22Rv1 (cell line): ENCODE data around the gene MEPE.
A peak's percentile ranks its signal among the peaks of the same experiment; 100 is the strongest.

Experiments used
- H3K27ac ChIP-seq: fragments of 450-650 bp; 2 replicates; pipeline ENCODE4 v1.5.1; 2017
- ZFX ChIP-seq: fragments of 450-650 bp; IDR thresholded peaks from 2 replicates; pipeline ENCODE4 v1.6.1; 2017; ENCODE audit warnings: antibody characterized with exemption, borderline replicate concordance
- TF ChIP-seq, protein P1 (sequence below): fragments of 450-650 bp; IDR thresholded peaks from 2 replicates; pipeline ENCODE4 v1.5.1; 2017; ENCODE audit warnings: mild to moderate bottlenecking

MEPE gene

DNA sequence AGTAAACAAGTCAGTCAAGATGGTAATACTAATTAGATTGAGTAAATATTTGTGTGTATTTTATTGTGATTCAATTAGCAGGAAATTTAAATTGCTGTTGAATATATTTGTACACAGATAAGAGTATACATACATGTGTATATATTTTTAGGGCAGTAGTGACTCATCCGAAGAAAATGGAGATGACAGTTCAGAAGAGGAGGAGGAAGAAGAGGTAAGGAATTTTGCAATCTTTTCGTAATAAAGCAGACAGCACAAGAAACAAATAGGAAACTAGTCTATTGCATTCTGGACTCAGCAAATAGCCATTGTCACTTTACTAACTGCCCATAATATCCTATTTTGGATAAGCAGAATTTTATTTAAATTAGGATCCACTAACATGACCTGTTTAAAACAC, 26.8 kb upstream of the MEPE start:
- TF ChIP-seq ZFX = no peak
- TF ChIP-seq, protein P1, sequence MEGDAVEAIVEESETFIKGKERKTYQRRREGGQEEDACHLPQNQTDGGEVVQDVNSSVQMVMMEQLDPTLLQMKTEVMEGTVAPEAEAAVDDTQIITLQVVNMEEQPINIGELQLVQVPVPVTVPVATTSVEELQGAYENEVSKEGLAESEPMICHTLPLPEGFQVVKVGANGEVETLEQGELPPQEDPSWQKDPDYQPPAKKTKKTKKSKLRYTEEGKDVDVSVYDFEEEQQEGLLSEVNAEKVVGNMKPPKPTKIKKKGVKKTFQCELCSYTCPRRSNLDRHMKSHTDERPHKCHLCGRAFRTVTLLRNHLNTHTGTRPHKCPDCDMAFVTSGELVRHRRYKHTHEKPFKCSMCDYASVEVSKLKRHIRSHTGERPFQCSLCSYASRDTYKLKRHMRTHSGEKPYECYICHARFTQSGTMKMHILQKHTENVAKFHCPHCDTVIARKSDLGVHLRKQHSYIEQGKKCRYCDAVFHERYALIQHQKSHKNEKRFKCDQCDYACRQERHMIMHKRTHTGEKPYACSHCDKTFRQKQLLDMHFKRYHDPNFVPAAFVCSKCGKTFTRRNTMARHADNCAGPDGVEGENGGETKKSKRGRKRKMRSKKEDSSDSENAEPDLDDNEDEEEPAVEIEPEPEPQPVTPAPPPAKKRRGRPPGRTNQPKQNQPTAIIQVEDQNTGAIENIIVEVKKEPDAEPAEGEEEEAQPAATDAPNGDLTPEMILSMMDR = no peak

DNA sequence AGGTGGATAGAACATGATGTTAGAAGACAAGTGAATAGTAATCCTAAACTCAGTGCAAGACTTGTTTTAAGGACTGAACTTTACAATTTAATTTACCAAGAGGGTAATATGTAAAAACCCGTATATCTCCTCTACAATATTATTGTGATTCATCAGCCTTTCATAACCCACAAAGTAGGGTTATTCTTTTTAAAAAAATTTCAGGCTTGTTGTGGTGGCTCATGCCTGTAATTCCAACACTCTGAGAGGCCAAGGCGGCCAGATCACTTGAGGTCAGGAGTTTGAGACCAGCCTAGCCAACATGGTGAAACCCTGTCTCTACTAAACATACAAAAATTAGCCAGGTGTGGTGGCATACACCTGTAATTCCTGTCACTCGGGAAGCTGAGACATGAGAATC, 26.2 kb upstream of the MEPE start:
- no peak for TF ChIP-seq ZFX
- TF ChIP-seq, protein P1 = no peak
- H3K27ac ChIP-seq = peak overlapping the region; percentile 46; the same call in 1 of the 2 replicates

More for the DNA sequence above, 26.8 kb upstream of the MEPE start:
- H3K27ac ChIP-seq = peak overlapping the region; percentile 46

DNA sequence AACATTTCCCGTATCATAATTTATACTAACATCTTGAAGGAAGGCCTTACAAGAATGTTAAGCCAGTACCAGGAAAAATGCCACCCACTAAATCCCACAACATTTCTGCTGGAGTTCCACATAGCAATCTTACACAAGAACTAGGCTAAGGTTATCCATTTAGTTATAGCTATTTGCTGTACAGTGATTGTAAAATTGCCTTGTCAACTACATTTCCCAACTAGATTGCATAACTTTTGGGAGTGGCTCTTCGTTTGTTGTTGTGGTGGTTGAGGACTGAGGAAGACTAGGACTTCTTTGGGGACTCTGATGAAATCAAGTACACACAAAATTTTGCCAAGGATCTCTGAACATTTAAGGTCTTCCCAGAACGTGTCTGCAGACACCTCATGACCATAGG, 25.4 kb upstream of the MEPE start:
- TF ChIP-seq ZFX = no peak
- TF ChIP-seq, protein P1 = no peak
- no peak overlapping the region for H3K27ac ChIP-seq

DNA sequence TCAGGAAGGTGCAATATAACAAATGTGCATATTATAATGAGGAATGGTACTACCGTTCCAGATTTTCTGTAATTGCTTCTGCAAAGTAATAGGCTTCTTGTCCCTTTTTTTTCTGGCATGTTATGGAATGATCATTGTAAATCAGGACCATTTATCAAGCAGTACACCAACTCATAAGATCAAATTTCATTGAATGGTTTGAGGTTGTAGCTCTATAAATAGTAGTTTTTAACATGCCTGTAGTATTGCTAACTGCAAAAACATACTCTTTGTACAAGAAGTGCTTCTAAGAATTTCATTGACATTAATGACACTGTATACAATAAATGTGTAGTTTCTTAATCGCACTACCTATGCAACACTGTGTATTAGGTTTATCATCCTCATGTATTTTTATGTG, 20.8 kb upstream of the MEPE start:
- no peak overlapping the region for H3K27ac ChIP-seq
- TF ChIP-seq ZFX = no peak
- TF ChIP-seq, protein P1 = no peak

DNA sequence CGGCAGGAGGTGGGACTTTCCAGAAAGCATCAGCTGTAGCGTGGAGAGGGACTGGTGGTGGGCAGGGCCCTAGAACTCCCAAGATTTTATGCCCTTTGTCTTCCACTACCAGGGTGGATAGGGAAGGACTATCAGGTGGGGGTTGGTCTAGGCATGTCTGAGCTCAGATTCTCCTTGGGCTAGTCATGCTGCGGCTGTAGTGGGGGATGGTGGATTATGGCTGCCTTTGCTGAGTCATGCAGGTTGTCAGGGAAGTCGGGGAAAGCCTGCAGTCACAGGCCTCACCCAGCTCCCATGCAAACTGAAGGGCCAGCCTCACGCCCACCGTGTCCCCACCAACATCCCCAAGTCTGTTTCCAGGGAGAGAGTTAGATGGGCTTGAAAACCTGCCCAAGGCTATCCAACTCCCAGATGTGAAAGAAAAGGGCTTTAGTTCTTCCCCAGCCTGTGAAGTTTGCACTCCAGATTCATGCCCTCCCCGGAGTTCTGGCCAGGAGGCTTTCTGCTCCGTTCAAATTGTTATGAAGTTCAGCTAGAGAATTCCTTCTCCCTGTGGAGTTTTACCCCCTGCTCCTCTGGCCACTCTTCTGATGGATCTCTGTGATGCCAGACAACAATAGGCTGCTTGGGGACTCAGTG, 13.4 kb upstream of the MEPE start:
- no peak for TF ChIP-seq ZFX
- TF ChIP-seq, protein P1 = no peak
- H3K27ac ChIP-seq = no peak overlapping the region

DNA sequence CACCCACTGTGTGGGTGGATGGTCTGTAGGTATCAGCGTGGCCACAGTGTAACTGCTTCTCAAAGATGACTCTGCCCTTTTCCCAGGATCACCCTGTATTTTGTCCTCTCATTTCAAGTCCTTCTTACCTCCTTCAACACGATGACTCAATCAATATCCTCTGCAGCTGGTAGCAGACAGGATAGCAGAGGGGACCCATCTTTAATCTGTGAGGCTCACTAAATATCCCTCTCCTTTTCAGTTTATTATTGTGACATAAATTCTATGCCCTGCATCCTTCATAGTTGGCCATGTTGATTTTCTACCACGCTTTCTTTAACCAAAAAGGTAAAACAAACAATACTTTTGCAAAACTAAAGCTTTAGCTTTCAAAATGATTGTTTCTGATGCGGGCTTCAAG, 9.6 kb upstream of the MEPE start:
- no peak overlapping the region for H3K27ac ChIP-seq
- TF ChIP-seq, protein P1 = no peak
- TF ChIP-seq ZFX = no peak

DNA sequence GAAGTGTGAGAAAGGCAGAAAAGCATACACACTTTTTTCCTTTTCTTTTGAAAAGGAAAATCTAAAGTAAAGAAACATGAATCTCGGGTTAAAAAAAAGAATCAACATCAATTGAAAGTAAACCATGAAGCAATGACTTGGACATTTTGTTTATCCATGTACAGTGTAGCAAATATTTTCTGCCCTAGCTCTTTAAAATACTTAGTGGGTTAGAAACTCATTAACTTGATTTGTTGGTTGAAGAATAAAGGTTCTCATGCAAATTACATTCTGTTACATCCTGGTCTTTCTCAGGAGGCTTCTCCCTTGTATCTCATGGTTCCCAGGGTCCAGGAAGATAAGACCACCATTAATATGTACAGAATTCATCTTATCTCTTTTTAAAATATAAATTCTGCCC, 9.0 kb upstream of the MEPE start:
- H3K27ac ChIP-seq = no peak overlapping the region
- TF ChIP-seq ZFX = no peak
- TF ChIP-seq, protein P1 = no peak
